GM19463 (cell line): ENCODE results near the gene CYLD.

Experiments
- ATAC-seq: cut with Tn5 transposase; IDR thresholded peaks from one replicate; pipeline ENCODE4 v1.9.1; 2021; ENCODE audit warnings: mild to moderate bottlenecking, moderate library complexity; ENCODE audit not compliant: unreplicated experiment

The CYLD gene

GRCh38 chr16:50814541-50814940, 72.7 kb downstream of the CYLD start:
- ATAC-seq = no peak

- ATAC-seq = no peak
Measured at GRCh38 chr16:50815382-50815781, 73.5 kb downstream of the CYLD start.

DNA sequence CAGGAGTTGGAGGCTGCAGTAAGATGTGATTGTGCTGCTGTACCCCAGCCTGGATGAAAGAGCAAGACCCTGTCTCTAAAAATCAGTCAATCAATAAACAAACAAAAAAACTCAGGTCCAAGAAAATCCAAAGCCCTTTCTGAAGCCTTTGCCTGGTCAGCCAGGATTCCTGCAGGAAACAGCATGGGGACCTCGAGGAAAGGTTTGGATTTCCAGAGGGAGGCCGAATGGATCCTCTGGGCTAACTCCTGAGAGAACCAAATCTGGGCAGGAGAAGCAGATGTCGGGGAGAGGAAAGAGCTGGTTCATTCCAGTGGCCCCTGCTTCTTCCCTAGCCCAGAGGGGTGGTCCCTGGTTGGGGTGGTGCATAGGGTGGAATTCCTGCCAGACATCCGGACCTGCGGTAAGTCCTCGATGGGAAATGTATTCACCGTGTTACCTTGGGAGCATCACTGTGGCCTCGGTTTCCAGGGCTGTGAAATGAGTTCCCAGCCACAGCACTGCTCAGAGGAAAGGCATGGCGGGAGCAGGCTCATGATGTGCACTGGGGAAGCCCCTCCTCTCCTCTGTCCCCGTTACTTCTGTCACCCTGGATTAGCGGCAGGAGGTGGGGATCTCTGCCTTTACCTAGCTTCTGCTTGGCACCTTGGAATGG, 75.1 kb downstream of the CYLD start:
- no peak for ATAC-seq

DNA sequence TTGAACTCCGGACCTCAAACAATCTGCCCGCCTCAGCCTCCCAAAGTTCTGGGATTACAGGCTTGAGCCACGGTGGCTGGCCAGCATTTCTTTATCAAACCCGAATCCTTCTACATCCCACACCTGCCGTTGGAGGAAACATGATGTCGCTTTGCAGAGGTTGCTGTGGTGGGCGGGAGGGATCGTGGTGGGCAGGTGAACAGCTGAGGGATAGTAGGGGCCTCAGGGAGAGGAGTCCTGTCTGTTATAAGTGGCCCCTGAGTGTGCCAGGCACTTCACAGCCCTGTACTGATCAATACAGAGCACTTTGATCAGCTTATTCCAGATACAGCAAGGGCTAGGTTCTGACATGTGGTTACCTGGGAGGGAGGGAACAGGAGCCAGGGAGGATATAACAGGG, 76.5 kb downstream of the CYLD start:
- ATAC-seq = no peak

GRCh38 chr16:50819706-50820105, 77.8 kb downstream of the CYLD start:
- no peak for ATAC-seq

DNA sequence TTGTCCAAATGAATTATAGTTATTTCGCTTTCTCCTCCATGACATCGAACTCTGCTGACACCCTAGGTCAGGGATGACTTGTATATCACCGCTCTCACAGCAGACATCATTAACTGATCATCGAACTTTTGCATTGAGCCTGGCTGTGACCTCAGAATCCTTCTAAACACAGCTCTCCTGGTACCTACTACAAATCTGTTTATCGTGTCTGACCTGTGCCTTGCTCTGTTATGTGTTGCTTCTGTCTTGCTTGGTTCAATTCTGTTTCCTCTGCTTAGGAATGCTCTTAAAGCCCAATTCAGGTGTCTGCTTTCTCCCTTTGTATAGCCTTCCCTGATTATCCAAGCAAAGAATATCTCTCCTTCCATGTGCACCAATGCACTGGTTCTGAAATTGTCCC, 78.3 kb downstream of the CYLD start:
- ATAC-seq = no peak

GRCh38 chr16:50821586-50821985, 79.7 kb downstream of the CYLD start:
- ATAC-seq = no peak

GRCh38 chr16:50822671-50823070, 80.8 kb downstream of the CYLD start:
- ATAC-seq = no peak

- ATAC-seq = no peak
Measured at GRCh38 chr16:50826797-50827316, 85.0 kb downstream of the CYLD start.

- ATAC-seq = no peak
Measured at GRCh38 chr16:50828164-50828702, 86.3 kb downstream of the CYLD start.

DNA sequence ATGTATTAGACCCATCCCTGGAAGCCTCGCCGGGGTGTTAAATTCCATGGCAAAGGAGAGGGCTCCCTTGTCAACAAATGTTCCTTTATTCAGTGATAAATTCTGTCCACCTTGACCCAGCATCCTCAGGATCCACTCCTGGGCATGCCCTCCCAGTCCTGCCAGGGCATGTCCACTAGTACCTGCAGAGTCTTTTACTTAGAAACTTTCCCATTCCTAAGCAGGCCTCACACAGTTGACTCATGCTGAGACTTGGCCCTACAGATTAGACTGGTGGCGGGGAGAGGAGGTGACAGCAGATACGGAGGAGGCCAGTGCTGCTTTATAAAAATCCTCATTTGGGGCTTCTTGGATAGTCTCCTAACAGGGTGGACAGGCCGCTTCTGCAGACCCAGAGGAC, 88.8 kb downstream of the CYLD start:
- ATAC-seq = no peak

DNA sequence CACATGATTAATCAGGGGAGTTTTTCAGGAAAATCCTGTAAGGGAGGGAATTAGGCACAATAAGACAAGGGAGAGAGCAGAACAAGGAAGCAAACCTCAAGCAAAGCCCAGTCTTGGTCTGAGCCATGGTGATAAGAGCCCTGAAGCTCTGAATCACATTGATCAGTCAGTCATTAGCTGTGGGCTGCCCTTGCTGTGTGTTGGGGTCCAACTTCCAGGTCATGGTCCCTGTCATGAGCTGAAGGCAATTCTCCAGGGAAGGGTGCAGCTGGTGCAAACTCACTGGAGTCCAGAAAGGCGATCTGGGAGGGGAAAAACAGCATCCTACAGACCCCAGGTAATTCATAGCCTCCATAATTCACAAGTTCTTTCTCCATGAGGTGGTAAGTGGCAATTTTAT, 89.9 kb downstream of the CYLD start:
- no peak for ATAC-seq

- no peak for ATAC-seq
Measured at GRCh38 chr16:50833929-50834328, 92.0 kb downstream of the CYLD start.

DNA sequence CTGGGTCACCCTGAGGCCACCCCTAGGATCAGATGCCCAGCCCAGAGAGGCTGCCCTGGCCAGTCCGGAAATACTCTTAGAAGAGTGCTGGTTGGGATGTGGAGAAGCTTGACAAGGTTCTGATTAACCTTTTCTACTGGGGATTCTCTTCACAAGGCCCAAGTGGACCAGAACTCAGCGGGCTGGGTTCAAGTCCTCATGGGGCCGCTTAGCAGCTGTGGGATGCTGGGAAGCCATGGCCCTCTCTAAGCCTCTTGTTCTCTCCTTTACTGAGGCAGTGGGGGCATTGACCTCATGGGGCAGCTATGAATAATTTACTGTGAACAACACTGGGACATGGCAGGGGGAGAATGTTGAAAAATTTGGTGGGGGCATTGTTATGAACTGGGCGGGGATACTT, 92.8 kb downstream of the CYLD start:
- ATAC-seq = no peak

DNA sequence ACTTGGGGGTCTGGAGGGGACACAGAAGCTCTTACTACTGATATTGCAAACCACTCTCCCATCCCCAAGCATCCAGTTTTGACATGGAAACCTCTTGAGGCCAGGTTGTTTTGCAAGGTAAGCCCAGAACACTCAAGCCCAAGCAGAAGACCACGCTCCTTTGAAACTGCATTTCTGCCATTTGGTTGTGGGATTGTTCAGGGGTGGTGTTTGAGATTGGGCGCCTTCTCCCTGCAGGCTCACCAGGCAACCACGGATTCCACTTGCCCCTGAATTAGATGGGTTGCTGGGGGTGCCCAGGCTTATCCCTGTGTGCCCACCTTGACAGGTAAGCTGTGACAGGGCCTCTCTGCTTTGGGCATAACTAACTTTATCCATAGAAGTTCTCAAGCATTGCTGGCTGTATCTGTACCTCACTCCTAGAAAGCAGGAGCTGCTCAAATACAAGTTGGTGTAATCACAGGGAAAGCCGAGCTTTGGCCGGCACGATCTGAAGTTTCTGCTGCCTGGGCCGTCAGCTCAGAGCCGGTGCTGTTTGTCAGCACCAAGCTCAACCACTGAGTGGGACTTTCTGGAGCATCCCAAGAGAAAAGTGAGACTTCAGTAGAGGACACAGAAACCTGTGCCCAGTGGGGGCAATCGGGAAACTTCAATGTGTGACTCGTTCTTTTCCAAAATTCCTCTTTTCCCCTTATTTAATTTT, 93.6 kb downstream of the CYLD start:
- ATAC-seq = no peak

DNA sequence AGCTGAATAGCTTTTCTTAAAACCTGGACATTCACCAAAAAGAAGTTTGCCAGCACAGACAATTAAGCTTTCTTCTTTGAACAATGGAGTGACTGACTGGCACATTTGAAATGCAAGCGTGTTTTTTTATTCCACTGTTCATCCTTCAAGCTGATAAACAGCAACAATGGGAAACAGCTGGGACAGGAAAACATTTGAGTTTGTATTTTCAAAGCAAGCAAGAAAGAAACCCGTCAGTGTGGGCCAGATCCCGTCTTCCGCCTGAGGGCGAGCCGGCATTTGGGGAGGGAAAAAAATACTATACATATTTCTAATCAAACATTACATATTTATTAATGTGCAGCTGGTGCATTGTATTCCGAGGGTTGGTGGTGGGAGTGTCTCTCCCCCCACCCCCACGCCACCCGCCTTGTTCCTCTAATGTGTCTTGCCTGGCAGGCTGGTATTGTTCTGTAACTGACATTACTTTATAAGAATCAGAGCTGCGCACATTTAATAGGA, 94.3 kb downstream of the CYLD start:
- no peak for ATAC-seq

DNA sequence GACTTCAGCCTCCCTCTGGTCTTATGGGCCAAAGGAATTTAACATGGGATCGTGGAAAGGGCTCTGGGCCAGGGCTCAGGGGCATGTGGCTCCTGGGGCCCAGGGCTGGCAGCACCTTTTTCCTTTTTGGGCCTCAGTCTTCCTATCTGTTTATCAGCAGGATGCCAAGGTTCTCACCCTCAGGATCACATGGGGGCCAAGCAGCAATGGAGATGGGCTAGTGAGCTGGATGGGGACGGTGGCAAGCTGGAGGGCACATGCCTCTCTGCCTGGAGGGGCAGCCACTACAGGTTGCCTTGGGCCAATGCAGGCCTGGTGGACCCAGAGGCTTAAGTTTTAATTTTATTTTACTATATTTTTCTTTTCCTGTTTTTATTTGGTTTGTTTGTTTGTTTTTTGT, 95.4 kb downstream of the CYLD start:
- ATAC-seq = no peak

- ATAC-seq = no peak
Measured at GRCh38 chr16:50838165-50838564, 96.3 kb downstream of the CYLD start.

GRCh38 chr16:50838885-50839284, 97.0 kb downstream of the CYLD start:
- ATAC-seq = no peak

DNA sequence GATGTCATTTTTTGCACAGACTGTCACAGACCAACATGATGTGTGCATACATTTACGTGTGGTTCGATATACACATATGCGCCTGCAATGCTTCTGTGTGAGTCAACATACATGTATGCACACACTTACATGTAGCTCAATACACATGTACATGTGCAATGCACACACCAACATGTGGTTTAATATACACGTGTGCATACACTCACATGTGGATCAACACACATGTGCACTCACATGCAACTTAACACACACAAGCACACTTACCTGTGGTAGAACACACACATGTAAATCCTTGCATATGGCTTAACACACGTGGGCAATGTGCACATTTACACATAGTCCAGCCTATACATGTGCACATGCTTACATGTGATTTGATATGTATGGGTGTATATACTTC, 97.5 kb downstream of the CYLD start:
- ATAC-seq = no peak

DNA sequence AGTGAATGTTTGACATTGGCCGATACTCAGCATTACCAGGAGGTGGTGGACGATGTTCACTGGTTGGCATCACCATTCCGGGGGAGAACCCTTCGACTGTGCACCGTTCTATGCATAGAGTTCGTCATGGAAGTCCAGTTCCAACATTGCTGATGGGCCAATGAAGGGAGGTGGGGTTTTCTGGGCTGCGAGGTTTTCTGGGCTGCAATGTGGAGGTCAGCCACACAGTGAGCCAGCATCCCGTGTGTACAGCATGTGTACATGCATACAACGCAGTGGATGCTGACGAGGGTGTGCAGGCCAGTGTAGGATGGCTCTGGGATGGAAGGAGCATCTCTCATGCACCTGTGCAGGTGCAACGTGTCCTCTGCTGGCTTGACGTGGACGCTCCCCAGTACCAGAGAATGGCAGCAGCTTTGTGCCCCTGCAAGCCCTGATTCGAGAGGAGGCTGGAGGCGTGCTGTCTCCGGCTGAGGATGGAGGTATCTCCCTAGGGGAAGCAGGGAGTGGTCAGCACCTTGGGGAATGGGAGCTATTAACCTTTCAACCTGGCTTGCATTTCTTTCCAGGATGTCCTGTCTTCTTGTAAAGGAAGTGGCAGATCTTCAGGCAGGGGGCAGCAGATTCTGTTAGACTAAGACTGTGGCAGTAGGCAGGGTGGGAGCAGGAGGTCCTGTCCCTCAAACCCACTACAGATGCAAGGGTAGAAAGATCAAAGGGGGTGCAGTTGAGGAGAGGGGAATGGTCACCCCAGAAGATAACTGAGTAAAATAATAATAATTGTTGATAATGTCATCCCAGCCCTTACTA, 98.2 kb downstream of the CYLD start:
- ATAC-seq = no peak
